ENCODE data around the gene NUP133.
"Not testable (repeated sequence)": the region's sequence is repeated elsewhere in the genome, so short reads cannot be mapped to it uniquely, and the experiment has no call there.

The NUP133 gene
- total RNA-seq: 67.6 to 105 reads per million in 2 donors

DNA sequence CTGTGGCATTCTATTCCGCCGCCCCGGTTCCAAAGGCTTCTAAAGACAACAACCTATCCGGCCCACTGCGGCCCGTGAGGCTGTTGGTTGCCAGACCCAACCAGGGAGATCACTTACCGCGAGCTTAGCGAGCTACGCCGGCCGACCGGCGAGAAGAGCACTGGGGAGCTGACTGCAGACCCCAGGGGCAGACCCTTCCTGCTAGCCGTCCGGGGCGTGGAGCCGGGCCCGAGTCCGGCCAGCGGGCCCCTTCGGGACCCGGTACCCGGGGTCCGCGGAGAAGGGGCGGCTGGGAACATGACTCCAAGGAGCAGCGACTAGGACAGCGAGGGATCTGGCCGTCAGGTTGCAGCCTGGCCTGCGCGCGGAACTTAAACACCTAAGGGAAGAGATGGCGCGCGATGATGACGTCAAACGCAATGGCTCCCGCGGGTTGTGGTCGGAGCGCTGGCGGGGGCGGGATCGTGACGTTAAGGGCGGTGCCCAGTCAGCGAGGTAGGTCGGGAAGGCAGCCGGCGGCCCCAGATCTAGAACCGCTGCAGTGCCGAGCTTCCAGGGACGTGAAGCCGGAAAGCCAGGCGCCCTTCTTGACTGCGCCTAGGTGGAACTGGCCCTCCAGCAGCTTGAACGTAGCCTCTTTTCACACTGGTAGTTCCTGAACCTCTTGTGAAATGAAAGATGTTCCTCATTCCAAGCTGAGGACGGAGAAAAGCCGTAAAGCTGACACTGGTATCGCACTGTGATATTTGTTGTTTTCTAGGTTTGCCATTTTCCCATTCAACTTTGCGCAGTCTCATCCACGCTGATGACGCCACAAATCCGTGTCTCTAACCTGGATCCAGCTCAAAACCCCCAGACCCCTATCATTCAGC, at the start of gene NUP133:
Gene NUP133, minus strand, starts transcription at position 391 of the 872 bp plus-strand sequence. Its CDS starts 92 bp downstream, at position 299.
- DNase-seq: peak; percentile 99

DNA sequence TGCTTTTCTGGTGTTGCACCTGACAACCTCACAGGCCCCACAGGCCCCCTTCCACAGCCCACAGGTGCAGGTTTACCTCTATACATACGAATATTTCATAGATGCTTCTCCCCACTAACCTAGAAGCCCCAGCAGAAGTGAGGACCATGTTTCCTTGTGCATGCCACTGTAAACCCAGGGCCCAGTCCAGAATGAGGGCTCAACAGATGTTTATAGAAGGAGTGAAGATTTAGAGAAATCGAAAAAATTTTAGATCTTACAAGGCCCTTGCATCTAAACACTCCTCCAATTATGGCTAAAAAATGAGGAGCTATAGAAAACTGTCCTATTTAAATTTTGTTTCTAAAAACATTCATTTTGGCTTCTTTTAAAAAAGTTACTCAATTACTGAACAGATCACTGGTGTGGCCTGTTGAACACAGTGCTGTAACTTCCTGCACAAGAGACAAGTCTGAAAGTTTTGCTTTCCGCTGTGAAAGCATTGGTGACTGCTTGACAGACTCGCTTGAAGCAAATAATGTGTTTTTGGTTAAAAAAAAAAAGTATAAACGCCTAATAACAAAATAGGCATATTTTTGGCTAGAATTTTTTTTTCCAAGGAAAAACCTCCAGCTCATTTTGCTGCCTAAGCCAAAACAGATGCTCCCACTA, 49.2 kb upstream of the NUP133 start:
- DNase-seq: no peak

DNA sequence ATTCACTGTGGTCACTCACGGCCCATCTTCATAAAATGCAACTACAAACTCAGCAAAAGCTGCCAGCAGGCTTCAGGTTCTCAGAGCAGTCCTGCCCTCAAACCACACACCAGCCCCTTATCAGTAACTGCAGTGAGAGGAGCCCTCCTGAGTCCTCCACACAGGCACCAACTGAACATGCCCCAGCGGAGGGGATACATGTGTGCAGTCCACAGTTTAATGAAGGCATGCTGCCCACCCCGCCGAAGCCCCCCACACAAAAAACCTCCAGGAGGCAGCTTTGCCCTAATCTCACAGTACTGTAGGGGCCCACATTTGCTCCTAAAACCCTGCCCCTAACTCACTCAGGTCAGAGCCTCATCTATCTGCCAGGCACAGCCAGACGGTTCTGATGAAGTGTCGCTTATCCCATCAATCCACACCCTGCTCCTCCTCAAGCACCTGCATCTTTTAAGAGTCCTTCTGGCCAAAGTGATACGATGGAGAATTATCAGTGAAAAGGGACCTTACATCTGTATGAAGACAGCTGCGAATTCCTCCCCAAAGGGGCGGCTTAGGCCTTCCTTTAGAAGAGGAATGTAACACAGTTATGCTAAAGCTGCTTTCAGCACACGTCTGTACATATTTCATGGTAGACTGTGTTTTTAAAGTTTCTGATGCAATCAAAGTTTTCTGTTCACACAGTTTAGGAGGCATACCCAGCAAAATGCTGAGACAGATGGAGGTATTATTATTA, 46.9 kb upstream of the NUP133 start:
- no peak for DNase-seq

DNA sequence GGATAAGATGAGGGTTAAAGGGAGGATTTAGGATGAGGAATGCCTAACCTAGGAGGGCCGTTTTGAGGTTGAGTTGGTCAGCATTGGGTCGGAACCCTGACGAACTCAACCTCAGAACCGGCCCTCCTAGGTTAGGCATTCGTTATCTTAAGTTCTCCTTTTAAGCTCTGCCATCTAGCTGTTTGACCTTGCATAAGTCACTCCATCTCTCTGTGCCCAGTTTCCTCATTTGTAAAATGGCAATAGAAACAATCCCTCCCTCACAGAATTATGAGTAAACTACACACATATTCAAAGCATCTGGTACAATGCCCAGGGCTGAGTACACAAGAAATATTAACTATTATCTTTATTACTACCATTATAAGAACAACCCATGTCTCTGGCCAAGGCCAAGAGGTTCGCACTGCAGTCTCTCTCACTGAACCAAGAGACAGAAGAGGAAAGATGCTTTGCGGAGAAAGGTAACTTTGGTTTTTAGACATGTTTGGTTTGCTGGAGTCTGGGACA, 45.5 kb upstream of the NUP133 start:
- DNase-seq: no peak

DNA sequence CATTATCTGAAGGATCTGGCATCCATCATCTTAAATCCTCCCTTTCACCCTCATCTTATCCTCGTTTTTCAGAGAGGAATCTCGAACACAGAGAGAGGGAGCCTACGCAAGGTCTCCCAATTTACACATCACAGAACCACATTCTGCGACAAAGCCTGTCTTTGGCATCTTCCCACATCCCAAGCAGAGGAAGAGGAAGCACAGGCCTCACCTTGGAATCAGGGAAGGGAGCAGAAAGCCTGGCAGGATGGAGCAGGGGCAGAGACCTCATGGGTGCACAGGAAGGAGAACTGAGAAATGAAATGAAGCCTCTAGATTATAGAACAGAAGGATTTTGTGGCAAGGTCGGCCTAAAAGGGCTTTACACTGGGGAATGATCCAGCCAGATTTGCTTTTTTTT, 44.6 kb upstream of the NUP133 start:
- DNase-seq: no peak

DNA sequence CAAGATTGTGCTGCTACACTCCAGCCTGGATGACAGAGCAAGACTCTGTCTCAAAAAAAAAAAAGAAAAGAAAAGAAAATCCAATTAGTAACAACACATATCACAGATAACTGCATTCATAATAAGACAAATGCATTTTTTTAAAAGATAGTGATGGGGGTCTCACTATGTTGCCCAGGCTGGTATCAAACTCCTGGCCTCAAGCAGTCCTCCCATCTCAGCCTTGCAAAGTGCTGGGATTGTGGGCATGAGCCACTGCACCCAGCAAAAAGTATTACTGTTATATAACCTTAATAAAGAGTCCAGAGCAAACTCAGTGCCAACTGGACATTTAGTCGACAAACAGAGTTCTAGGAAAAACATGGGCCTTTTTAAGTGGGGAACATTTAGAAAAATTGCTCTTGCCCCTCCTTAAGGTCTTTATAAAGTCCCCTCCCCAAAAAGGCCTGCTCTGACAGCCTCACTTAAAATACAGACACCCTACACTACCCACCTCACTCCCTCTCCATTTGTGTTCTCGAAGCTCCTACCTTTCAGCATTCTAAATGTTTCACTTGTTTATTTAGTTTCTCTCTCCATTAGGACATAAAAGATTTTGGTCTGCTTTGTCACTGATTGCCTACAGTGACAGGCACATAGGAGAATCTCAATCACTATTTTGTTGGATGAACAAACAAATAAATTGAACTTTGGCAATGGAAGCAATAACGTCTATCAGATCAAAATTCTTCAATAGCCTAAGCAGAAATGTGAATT, 42.8 kb upstream of the NUP133 start:
- DNase-seq: no peak

DNA sequence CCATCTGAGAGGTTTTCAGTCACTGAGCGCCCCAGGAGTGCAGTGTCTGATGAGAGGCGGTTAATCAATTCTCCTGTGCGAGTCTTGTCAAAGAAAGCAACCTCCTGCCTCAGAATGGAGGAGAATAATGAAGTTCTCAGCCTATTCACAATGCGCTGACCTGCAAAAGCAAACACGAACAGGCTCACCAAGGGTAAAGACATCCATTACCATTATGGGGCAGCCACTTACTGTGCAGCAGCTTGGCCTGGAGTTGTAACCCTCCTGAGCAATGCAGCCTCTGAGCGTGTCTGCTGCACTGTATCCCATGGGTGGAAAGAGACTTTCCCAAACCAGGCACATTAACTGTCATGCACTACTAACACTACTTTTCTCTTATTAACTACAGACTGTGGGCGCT, 39.4 kb upstream of the NUP133 start:
- no peak for DNase-seq

DNA sequence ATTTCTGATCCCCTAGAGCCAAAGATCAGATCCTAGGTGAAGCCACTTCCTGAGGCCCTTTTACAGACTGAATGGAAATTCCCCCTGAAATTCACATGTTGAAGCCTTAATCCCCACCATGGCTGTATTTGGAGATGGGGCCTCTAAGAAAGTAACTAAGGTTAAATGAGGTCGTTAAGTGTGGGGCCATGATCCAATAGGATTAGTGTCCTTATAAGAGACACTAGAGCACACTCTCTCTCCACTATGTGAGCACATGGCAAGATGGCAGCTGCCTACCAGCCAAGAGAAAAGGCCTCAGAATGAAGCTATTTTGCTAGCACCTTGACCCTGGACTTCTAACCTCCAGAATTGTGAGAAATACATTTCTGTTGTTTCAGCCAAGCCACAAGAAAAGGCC, 36.4 kb upstream of the NUP133 start:
- no peak for DNase-seq

DNA sequence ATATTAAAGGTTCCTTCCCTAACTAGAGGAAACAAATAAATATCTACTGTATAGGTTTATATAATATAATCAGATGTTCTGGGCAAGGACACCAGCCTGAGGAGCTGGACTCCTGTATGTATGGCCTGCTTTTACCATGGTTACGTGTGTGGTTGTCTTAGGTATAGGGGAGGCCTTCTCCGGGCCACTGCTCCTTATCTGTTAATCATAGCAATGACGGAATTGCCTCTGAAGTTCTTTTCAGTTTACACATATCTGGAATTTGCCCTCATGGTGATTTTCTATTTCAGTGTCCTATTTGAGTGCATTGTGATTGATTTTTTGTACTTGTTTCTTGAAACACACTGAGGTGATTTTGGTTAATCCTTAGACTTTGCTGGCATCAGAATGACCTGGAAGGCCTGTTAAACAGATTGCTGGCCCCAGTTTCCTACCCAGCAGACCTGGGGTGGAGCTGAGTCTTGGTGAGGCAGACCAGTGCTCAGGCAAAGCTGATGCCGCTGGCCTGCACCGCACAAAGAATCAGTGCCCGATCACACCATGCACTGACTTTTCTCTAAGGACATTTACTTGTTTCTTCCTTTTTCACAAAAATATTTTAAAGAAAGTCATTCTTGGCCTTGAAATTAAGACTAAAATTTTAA, 31.8 kb upstream of the NUP133 start:
- no peak for DNase-seq

DNA sequence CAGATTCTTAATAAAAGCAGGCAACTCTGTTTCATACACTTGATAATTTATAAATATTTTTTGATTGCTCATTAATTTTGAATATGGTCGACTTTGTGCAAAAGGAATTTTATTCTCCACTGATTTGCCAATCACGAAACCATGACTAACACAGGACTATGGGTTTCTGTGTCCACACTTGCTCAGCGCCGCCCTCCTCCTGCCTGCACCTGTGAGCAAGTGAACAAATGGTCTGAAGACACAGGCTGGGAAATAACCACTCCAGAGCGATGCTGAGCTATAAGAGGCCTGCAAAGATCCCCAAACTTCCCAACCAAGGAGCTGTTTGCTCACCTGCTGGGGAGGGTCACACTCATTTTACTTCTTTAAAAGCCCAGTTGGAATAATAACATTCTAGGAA, 30.8 kb upstream of the NUP133 start:
- DNase-seq: no peak

DNA sequence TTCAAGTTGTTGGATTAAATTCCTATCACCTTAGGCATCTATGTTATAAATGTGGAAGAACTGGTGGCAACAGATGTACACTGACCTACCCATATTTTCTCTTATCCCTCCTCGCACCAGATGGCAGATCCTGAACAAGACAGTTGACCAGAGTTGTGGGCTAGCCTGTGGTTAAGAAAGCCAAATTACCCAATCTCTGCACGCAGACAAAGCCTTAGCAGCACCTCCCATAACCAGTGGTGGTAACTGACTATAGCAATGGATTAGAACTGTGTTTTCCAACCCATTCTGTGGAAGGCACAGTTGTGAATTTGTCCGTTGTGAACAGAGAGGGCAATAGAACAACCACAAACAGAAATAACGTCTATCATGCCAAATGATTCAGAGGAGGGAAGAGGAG, 29.8 kb upstream of the NUP133 start:
- DNase-seq: no peak

DNA sequence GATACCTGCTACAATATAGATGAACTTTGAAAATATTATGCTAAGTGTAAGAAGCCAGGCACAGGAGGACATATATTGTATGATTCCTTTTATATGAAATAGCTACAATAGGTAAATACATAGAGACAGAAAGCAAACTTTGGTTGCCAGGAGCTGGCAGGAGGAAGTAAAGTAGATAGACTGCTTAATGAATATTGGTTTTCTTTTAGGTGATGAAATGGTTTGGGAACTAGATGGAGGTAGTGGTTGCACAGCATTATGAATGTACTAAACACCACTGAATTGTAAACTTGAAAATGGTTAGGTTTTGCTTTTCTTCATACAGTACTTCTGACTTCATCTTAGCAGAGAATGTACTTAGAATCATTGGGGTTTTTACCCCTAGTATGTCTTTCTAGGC, 28.8 kb upstream of the NUP133 start:
- no peak for DNase-seq

DNA sequence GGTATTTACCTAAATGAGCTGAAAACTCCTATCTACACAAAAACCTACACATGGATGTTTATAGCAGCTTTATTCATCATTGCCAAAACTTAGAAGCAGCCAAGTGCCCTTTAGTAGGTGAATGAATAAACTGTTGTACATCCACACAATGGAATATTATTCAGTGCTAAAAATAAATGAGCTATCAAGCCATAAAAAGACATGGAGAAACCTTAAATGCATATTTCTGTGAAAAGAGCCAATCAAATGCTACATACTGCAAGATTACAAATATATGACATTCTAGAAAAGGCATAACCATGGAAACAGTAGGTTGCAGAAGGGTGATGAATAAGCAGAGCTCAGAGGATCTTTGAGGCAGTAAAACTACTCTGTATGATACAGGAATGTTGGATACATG, 27.1 kb upstream of the NUP133 start:
- no peak for DNase-seq

DNA sequence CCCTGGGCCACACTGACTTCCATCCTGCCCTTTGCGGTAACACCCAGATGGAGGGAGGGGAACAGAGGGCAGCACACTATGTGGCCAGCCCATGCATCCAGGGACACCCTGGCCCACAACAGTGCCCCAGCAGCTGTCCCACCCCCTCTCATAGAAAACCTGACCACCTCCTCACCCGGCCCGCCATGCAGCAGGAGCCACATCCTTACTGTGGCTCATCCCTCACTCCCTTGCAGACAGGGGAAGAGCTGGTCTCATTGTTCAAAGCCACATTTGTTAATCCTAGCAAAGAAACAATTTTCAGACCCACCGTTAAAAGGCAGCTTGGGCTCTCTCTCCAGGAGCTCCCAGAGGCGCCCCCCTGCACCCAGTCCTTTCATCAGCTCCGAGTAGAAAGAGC, 23.2 kb upstream of the NUP133 start:
- DNase-seq: no peak

DNA sequence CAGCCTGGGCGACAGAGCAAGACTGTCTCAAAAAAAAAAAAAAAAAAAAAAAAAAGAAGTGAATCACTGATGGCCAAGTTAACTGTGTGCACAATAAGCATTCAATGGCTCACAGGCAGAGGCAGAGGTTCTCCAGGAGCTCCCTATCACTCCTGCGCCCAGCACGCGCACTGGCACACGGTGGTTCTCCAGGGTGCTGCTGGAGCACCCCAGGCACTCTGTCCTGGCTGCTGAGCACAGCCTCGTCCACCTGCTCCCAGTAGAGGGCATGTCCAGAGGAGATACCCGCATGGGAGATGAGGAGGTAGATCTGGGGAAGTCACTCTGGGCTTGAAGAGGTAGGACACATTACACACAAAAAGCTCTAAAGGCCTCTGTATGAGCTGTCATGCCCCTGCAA, 21.5 kb upstream of the NUP133 start:
- no peak for DNase-seq

DNA sequence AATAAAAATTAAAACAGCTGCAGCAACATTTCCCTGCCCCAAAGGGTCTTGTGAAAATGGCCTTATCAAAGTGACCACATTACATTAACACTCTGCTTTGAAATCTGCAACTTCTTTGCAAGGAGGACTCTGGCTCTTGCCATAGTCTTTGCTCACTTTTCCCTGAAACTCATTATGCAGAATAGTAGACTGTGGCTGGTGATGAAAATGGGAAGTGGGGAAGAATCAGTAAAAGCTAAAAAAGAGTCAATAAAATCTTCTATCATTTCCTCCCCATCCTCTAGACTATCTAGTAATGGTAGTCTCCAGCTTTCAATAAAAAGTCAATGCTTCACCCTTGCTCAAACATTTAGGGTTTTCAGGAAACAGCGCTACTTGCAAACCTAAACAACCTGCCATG, 18.6 kb upstream of the NUP133 start:
- DNase-seq: no peak

DNA sequence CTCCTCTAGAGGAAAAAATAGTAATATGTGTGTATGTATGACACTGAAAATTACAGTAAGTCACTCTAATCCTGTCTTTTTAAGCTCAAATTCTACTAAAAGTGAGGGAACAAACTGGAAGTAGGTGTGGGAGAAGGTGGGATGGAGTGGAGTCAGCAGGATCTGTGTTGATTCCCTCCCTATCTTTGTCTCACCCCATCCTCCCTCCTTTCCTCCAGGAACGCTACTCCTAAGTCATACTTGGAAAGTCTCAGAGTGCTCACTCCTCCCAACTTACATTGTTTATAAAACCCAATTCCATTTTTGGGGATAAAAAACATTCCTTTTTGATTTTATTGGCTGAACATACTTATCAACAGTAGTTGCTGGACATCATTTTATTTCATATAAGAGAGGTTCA, 14.9 kb upstream of the NUP133 start:
- DNase-seq: no peak

DNA sequence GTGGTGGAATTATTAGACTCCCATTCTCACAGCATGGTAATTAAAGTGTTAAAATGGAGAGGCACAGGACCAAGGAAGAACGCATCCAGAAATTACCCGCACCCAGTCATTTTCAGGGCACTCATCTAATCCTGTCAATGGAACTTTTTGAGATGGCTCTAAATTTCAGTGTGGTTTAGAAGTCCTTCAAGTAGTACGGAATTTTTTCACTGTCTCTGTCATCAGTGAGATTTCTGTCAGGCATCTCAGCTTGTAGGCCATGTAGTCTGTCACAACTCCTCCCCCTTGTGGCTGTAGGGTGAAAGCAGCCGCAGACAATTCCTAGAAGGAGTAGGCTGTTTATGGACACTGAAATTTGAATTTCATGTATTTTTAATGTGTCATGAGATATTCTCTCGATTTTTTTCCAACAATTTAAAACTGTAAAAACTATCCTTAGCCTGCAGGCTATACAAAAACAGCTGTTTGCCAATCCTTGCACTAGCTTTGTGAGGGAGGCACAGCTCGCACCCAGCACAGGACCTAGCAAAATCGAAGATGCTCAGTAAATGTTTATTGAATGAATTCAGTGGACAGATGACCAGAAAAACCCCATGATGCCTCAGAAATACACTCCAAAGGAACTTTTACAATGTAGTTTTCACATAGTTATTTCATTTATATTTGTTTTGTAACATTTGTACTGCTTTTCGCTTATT, 6.6 kb upstream of the NUP133 start:
- DNase-seq: peak; percentile 42

DNA sequence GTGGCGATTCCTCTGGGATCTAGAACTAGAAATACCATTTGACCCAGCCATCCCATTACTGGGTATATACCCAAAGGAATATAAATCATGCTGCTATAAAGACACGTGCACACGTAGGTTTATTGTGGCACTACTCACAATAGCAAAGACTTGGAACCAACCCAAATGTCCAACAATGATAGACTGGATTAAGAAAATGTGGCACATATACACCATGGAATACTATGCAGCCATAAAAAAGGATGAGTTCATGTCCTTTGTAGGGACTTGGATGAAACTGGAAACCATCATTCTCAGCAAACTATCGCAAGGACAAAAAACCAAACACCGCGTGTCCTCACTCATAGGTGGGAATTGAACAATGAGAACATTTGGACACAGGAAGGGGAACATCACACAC, 3.5 kb upstream of the NUP133 start:
- DNase-seq: not testable (repeated sequence)

DNA sequence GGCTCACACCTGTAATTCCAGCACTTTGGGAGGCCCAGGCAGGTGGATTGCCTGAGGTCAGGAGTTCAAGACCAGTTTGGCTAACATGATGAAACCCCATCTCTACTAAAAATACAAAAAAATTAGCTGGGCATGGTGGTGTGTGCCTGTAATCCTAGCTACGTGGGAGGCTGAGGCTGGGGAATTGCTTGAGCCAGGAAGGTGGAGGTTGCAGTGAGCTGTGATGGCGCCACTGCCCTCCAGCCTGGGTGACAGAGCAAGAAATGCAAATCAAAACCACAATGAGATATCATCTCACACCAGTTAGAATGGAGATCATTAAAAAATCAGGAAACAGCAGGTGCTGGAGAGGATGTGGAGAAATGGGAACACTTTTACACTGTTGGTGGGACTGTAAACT, 3.1 kb upstream of the NUP133 start:
- DNase-seq: not testable (repeated sequence)

DNA sequence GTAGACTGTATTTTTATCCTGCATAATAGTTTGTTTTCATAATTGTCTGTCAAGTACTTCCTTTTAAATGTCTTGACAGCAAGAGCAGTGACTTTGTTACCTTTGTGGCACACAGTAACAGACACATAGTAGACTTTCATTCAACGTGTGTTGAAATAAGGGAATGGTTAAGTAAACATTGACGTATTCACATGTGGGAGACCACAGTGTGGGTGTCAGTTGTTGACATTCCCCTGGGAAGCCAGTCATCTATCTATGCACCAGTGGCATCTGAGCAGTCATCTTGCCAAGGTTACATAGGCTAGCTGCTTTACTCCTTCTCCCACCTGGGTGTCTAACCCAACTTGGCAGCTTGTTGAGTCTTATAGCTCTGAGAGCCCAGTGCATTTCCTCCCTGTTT, 1.4 kb upstream of the NUP133 start:
- no peak for DNase-seq
